ENCODE data around the gene SLC12A2.

SLC12A2 gene

DNA sequence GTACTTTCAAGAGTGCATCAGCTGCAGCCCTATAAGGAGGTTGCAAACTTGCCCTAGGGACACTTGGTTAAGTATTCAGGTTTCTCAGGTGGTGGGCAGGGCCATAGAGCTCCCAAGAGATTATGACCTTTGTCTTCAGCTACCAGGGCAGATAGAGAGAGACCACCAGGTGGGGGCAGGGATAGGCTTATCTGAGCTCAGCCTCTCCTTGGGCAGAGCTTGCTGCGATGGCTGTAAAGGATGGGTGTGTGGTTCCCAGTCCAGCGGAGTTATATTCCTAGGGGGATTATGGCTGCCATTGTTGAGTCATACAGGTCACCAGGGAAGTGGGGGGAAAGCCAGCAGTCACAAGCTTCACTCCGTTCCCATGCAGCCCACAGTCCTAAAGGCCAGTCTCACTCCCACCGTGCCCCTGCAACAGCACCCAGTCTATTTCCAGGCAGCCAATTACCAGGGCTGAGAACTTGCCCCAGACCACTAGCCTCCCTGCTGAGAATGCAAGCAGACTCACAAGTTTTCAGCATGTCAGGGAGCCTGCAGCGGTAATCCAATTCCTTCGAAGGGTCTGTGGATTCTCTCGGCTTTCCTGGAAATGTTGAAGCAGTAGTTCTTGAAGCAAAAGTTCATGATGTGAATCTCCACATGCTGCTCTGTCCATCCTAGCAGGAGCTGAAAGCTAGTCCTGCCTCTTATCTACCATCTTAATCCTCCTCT, 151.5 kb downstream of the SLC12A2 start:
- DNase-seq: no peak

DNA sequence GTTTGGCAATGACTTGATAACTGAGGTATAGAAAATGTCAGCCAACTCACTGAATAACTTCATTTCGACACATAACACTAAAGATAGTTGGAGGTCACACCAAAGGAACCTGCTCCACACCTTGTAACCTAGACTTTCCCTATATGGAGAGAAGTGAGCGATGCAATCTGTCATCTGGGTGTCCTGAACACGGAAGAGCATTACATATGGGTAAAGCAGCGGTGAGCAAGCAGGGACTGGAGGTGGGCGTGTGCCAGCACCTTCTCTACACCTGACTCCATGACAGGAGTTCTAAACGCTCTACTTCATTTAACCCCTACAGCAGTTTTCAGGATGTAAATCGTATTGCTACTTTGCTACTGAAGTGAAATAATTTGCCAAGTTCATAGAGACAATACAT, 152.8 kb downstream of the SLC12A2 start:
- no peak for DNase-seq

- DNase-seq: no peak
These were observed 153.4 kb downstream of the SLC12A2 start for GRCh38 chr5:128237000-128237399.

GRCh38 chr5:128237546-128237945, 154.0 kb downstream of the SLC12A2 start:
- no peak for DNase-seq

All from stimulated activated naive CD4-positive, alpha-beta T cell treated with Interleukin-2 at 50 U/mL for 16 hours (primary cell).